ENCODE results near the gene HOXD12.

Gene HOXD12

GRCh38 chr2:176134035-176134434 lies 34.4 kb downstream of the HOXD12 start:
- H2BK12ac ChIP-seq (ENCODE audit: low read length in 2 of 2) = no peak overlapping the region
- H3K14ac ChIP-seq (ENCODE audit: low read length in 2 of 2) = no peak overlapping the region
- no peak overlapping the region for H2BK15ac ChIP-seq (ENCODE audit: low read depth, poor library complexity, severe bottlenecking)
- no peak overlapping the region for H2BK120ac ChIP-seq (ENCODE audit: low read depth, low read length)
- no peak overlapping the region for H3K9ac ChIP-seq (ENCODE audit: low read length)
- no peak overlapping the region for H3K18ac ChIP-seq (ENCODE audit: low read depth in 1 of 2, low read length in 2 of 2)
- no peak overlapping the region for H2AFZ ChIP-seq (ENCODE audit: low read depth, low read length)
- 58% methylated on average over 4 of the region's 4 CpGs for WGBS
- no peak overlapping the region for H3K4ac ChIP-seq (ENCODE audit: low read depth in 1 of 2, low read length in 2 of 2)
- H4K8ac ChIP-seq (ENCODE audit: low read length) = no peak overlapping the region
- H3K23ac ChIP-seq (ENCODE audit: low read length in 2 of 2) = no peak overlapping the region
- H2BK5ac ChIP-seq (ENCODE audit: low read depth, low read length, poor library complexity, severe bottlenecking) = no peak overlapping the region
- peaks cover 17% of the 10 kb centered on the region for H3K4me1 ChIP-seq (ENCODE audit: control insufficient read depth, insufficient read depth, low read depth, low read length)
- H3K27ac ChIP-seq (ENCODE audit: low read length, poor library complexity, severe bottlenecking) = no peak overlapping the region
- H2AK5ac ChIP-seq (ENCODE audit: low read length, severe bottlenecking) = no peak overlapping the region
- DNase-seq = no peak
- H3K9me3 ChIP-seq (ENCODE audit: control insufficient read depth, low read length) = no peaks in the 10 kb centered on the region
- H3K4me2 ChIP-seq (ENCODE audit: low read length, poor library complexity, severe bottlenecking) = no peak overlapping the region
- H3K36me3 ChIP-seq (ENCODE audit: control insufficient read depth in 1 of 2, insufficient read depth in 2 of 2, low read depth in 1 of 2, low read length in 2 of 2) = no peaks in the 10 kb centered on the region
- H4K91ac ChIP-seq (ENCODE audit: low read length) = no peak overlapping the region
- H3K4me3 ChIP-seq (ENCODE audit: insufficient read depth in 1 of 2, low read depth in 1 of 2, low read length in 2 of 2) = no peak overlapping the region
- H3K27me3 ChIP-seq (ENCODE audit: control insufficient read depth in 1 of 2, insufficient read depth in 1 of 2, low read length in 2 of 2) = peaks cover 0 to 68% of the 10 kb centered on the region in 2 experiments
- H3K79me1 ChIP-seq (replicated peaks; ENCODE audit: low read length, poor library complexity, severe bottlenecking) = peaks cover 2% of the 10 kb centered on the region

- no peak overlapping the region for H2BK5ac ChIP-seq (ENCODE audit: low read depth, low read length, poor library complexity, severe bottlenecking)
- peaks cover 2% of the 10 kb centered on the region for H3K79me1 ChIP-seq (replicated peaks; ENCODE audit: low read length, poor library complexity, severe bottlenecking)
- H3K4ac ChIP-seq (ENCODE audit: low read depth in 1 of 2, low read length in 2 of 2) = no peak overlapping the region
- peaks cover 0 to 66% of the 10 kb centered on the region in 2 experiments for H3K27me3 ChIP-seq (ENCODE audit: control insufficient read depth in 1 of 2, insufficient read depth in 1 of 2, low read length in 2 of 2)
- H3K36me3 ChIP-seq (ENCODE audit: control insufficient read depth in 1 of 2, insufficient read depth in 2 of 2, low read depth in 1 of 2, low read length in 2 of 2) = no peaks in the 10 kb centered on the region
- H3K4me3 ChIP-seq (ENCODE audit: insufficient read depth in 1 of 2, low read depth in 1 of 2, low read length in 2 of 2) = peak overlapping the region in 1 of 2 experiments; percentile 86
- no peak overlapping the region for H2BK120ac ChIP-seq (ENCODE audit: low read depth, low read length)
- no peaks in the 10 kb centered on the region for H3K9me3 ChIP-seq (ENCODE audit: control insufficient read depth, low read length)
- no peak overlapping the region for H2AFZ ChIP-seq (ENCODE audit: low read depth, low read length)
- no peak overlapping the region for H3K14ac ChIP-seq (ENCODE audit: low read length in 2 of 2)
- no peak for DNase-seq
- peaks cover 12% of the 10 kb centered on the region for H3K4me1 ChIP-seq (ENCODE audit: control insufficient read depth, insufficient read depth, low read depth, low read length)
- no peak overlapping the region for H4K91ac ChIP-seq (ENCODE audit: low read length)
- H3K23ac ChIP-seq (ENCODE audit: low read length in 2 of 2) = no peak overlapping the region
- H2BK12ac ChIP-seq (ENCODE audit: low read length in 2 of 2) = no peak overlapping the region
- H3K4me2 ChIP-seq (ENCODE audit: low read length, poor library complexity, severe bottlenecking) = peak overlapping the region; percentile 25
- no peak overlapping the region for H4K8ac ChIP-seq (ENCODE audit: low read length)
- H2BK15ac ChIP-seq (ENCODE audit: low read depth, poor library complexity, severe bottlenecking) = no peak overlapping the region
- no peak overlapping the region for H2AK5ac ChIP-seq (ENCODE audit: low read length, severe bottlenecking)
- no peak overlapping the region for H3K18ac ChIP-seq (ENCODE audit: low read depth in 1 of 2, low read length in 2 of 2)
- H3K9ac ChIP-seq (ENCODE audit: low read length) = peak overlapping the region; percentile 96
- no peak overlapping the region for H3K27ac ChIP-seq (ENCODE audit: low read length, poor library complexity, severe bottlenecking)
Measured at GRCh38 chr2:176135035-176135440, 35.4 kb downstream of the HOXD12 start.

- Histone ChIP-seq H3K14ac (ENCODE audit: low read length in 2 of 2) (no peak overlapping the region), H2BK15ac (ENCODE audit: low read depth, poor library complexity, severe bottlenecking) (no peak overlapping the region), H3K27me3 (ENCODE audit: control insufficient read depth in 1 of 2, insufficient read depth in 1 of 2, low read length in 2 of 2) (peaks cover 0 to 68% of the 10 kb centered on the region in 2 experiments), H3K36me3 (ENCODE audit: control insufficient read depth in 1 of 2, insufficient read depth in 2 of 2, low read depth in 1 of 2, low read length in 2 of 2) (no peaks in the 10 kb centered on the region), H3K4me3 (ENCODE audit: insufficient read depth in 1 of 2, low read depth in 1 of 2, low read length in 2 of 2) (peak overlapping the region; percentile 75 to 86), H3K9me3 (ENCODE audit: control insufficient read depth, low read length) (no peaks in the 10 kb centered on the region), H2BK5ac (ENCODE audit: low read depth, low read length, poor library complexity, severe bottlenecking) (peak overlapping the region; percentile 82), H3K9ac (ENCODE audit: low read length) (peak overlapping the region; percentile 96), H3K4me2 (ENCODE audit: low read length, poor library complexity, severe bottlenecking) (peak overlapping the region; percentile 75), H3K4me1 (ENCODE audit: control insufficient read depth, insufficient read depth, low read depth, low read length) (peaks cover 15% of the 10 kb centered on the region), H3K4ac (ENCODE audit: low read depth in 1 of 2, low read length in 2 of 2) (no peak overlapping the region), H3K18ac (ENCODE audit: low read depth in 1 of 2, low read length in 2 of 2) (no peak overlapping the region), H4K91ac (ENCODE audit: low read length) (no peak overlapping the region), H2BK120ac (ENCODE audit: low read depth, low read length) (no peak overlapping the region), H3K23ac (ENCODE audit: low read length in 2 of 2) (peak overlapping the region in 1 of 2 experiments; percentile 36), H3K79me1 (replicated peaks; ENCODE audit: low read length, poor library complexity, severe bottlenecking) (peaks cover 3% of the 10 kb centered on the region), H2BK12ac (ENCODE audit: low read length in 2 of 2) (no peak overlapping the region), H2AK5ac (ENCODE audit: low read length, severe bottlenecking) (no peak overlapping the region), H3K27ac (ENCODE audit: low read length, poor library complexity, severe bottlenecking) (peak overlapping the region; percentile 33), H2AFZ (ENCODE audit: low read depth, low read length) (no peak overlapping the region), H4K8ac (ENCODE audit: low read length) (no peak overlapping the region)
- DNase-seq = peak; percentile 24
- 2% methylated on average over 60 of the region's 71 CpGs for WGBS
Measured at GRCh38 chr2:176136374-176137251, 37.0 kb downstream of the HOXD12 start.

- H2AFZ ChIP-seq (ENCODE audit: low read depth, low read length) = no peak overlapping the region
- H3K9me3 ChIP-seq (ENCODE audit: control insufficient read depth, low read length) = no peaks in the 10 kb centered on the region
- H3K79me1 ChIP-seq (replicated peaks; ENCODE audit: low read length, poor library complexity, severe bottlenecking) = peaks cover 3% of the 10 kb centered on the region
- H2AK5ac ChIP-seq (ENCODE audit: low read length, severe bottlenecking) = no peak overlapping the region
- H3K27me3 ChIP-seq (ENCODE audit: control insufficient read depth in 1 of 2, insufficient read depth in 1 of 2, low read length in 2 of 2) = peaks cover 0 to 69% of the 10 kb centered on the region in 2 experiments
- H3K9ac ChIP-seq (ENCODE audit: low read length) = peak overlapping the region; percentile 96
- H3K27ac ChIP-seq (ENCODE audit: low read length, poor library complexity, severe bottlenecking) = no peak overlapping the region
- peaks cover 15% of the 10 kb centered on the region for H3K4me1 ChIP-seq (ENCODE audit: control insufficient read depth, insufficient read depth, low read depth, low read length)
- H3K4me2 ChIP-seq (ENCODE audit: low read length, poor library complexity, severe bottlenecking) = peak overlapping the region; percentile 75
- no peaks in the 10 kb centered on the region for H3K36me3 ChIP-seq (ENCODE audit: control insufficient read depth in 1 of 2, insufficient read depth in 2 of 2, low read depth in 1 of 2, low read length in 2 of 2)
- H3K4ac ChIP-seq (ENCODE audit: low read depth in 1 of 2, low read length in 2 of 2) = no peak overlapping the region
- 29% methylated on average over 2 of the region's 2 CpGs for WGBS
- H4K91ac ChIP-seq (ENCODE audit: low read length) = no peak overlapping the region
- no peak overlapping the region for H3K18ac ChIP-seq (ENCODE audit: low read depth in 1 of 2, low read length in 2 of 2)
- H2BK120ac ChIP-seq (ENCODE audit: low read depth, low read length) = no peak overlapping the region
- no peak overlapping the region for H2BK15ac ChIP-seq (ENCODE audit: low read depth, poor library complexity, severe bottlenecking)
- H3K23ac ChIP-seq (ENCODE audit: low read length in 2 of 2) = no peak overlapping the region
- no peak for DNase-seq
- H3K4me3 ChIP-seq (ENCODE audit: insufficient read depth in 1 of 2, low read depth in 1 of 2, low read length in 2 of 2) = peak overlapping the region in 1 of 2 experiments; percentile 86
- no peak overlapping the region for H3K14ac ChIP-seq (ENCODE audit: low read length in 2 of 2)
- no peak overlapping the region for H2BK5ac ChIP-seq (ENCODE audit: low read depth, low read length, poor library complexity, severe bottlenecking)
- no peak overlapping the region for H2BK12ac ChIP-seq (ENCODE audit: low read length in 2 of 2)
- H4K8ac ChIP-seq (ENCODE audit: low read length) = no peak overlapping the region
Measured at GRCh38 chr2:176137252-176137580, 37.6 kb downstream of the HOXD12 start.
